Esophagus mucosa (tissue), 1 donor: Measurements from ENCODE around the gene RPS6KA3. TPM values are rescaled to one million over a fixed set of nuclear protein-coding genes. Genes with fewer than 3 reads are reported as not detected.
"Not testable (repeated sequence)": the region's sequence is repeated elsewhere in the genome, so short reads cannot be mapped to it uniquely, and the experiment has no call there.

Source experiments
- ATAC-seq: fragments of 200-7000 bp; cut with Tn5 transposase; one replicate; pipeline ENCODE4 v1.9.1; 2020
- total RNA-seq: library from RNA; stranded (reverse); gene quantifications from one replicate; pipeline ENCODE4 v1.2.4, GENCODE V29; 2023
- donor health status: DM: yes; HTN: yes; CAD: no.

The RPS6KA3 gene
- total RNA-seq, 1 donor from 2014 or later = 18.9 TPM

DNA sequence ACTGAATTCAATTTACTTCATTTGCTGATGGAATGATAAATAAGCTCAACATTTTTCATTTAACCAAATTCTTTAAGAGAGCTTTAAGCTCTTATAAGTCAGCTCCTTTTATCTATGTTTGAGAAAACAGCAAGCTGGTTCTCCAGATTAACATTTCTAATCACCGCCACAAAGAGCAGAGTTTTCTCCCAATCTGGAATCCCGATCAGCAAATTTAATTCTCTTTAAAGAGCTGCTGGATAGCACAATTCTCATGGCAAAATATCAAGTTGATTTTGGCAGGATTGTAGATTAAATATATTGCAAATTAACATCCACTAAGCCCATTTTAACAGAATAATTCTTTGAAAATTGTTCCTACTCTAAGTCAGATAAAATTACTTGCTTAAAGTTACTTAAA lies 48.8 kb downstream of the RPS6KA3 start:
- ATAC-seq = no peak

DNA sequence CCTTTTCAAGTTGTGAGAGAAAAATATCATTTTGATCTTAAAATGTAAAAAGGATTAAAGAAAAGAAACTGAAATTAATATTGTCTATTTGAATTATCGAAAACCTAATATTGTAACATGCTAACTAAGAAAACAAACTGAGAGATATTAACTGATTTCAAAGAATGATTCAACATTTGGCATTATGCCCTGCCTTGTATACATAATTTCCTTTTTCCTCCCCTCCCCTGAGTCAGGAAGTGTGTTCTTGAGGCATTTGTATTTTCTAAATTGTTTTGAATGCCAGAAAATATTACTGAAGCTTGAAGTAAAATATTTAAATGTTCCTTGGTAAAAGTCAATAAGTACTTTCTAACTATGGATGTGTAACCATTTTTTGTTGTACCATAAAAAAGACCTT lies 49.4 kb downstream of the RPS6KA3 start:
- ATAC-seq = no peak

DNA sequence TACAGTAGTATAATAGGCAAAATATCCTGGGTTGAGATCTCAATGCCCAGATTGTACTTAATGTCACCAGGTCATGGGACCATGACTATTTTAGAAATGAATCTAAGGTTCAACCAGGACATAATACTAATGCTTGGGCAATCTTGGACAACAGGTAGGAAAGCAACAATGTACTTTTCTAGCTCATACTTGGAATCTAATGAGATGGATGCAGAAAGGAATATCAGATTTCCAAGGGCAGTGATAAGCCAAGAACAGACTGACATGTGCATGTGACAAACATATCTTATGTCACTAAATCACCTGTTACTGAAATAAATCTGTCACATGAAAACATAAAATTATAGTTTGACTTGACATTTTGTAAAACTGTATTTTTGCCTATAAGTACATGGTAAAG lies 51.1 kb downstream of the RPS6KA3 start:
- no peak for ATAC-seq

DNA sequence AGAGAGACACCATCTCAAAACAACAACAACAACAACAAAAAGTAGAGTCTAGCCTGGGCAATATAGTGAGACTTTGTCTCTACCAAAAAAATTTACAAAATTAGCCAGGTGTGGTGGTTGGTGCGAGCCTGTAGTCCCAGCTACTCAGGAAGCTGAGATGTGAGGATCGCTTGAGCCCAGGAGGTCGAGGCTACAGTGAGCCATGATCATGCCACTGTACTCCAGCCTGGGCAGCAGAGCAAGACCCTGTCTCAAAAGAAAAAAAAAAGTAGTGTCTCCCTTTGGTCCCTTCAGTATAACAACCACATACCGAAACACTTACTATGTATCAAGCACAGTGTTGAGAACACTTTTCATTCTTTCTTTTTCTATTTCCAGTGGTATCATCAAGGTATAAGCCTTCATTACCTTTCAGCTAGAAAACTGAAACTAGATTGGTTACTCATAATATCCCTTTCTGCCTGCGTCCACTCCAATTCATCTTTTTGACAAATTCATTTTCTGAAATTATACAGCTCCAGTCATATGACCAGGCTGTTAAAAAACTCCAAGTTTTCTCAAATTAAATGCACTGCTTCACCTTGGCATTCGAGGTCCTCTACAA lies 54.1 kb downstream of the RPS6KA3 start:
- ATAC-seq = no peak

DNA sequence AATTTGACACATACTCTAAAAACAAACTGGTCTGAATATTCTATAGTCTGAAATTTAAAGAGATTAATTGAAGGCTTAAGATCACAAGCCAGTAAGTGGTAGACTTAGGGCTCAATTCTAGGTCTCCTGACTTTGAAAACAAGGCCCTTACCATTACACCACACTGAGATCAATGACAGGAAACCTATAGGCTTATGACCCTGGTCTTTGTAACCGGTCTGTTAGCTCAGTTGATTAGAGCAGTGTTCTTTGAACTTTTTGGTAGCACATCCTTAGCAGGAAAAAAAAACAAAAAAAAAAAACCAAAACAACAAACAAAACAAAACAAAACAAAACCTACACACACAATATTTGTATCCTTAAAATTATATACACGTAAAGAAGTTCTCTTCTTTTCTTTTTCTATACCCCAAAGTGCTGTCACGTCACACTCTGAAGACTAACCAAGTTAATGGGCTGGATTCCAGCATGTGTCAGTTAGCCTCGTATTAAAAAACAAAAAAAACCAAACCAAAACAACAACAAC lies 55.4 kb downstream of the RPS6KA3 start:
- no peak for ATAC-seq

DNA sequence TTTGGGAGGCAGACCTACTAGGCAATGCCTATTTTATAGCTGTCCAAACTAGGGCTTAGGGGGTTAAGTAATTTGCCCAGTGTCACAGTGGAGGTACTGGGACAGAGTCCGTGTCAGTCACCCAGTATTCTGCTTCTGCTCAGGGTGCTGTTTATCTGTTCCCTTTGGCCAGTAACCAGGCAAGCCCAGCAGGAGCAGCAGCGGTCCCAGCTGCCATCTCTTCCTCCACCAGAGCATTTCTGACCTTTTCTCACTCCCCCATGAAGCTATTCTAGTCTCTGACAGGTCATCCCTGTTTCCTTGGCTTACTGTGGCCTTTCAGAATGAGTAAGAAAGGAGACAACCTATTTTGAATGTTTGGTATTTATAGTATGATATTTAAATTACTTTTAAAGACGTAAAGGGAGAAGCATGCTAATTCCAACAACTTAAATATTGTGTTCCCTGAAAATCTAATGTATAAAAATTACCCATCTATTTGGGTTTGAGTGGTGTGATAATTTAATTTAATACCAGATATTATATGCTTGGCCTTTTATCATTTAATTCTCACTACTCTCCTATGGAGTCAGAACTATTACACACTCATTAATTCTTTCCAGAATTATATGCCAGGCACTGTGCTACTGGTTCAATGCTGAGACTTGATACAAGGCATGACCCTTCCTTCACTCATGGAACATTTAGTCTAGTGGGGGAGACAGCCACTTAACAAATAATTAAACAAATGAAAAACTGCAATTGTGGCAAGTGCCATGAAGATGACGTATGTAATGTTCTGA lies 60.6 kb downstream of the RPS6KA3 start:
- no peak for ATAC-seq

DNA sequence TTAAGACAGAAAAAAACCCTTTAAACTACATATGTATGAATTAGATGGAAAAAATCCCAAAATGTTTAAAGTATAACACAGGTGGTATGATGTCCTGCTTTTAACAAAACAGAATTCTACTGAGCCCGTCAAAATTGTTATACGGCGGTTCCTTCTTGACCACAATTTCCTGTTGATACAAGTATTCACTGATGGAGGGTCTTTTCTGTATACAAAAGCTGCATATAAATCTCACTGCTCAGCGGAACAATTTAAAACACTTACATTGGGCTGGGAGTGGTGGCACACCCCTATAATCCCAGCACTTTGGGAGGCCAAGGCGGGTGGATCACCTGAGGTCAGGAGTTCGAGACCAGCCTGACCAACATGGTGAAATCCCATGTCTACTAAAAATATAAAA lies 62.4 kb downstream of the RPS6KA3 start:
- ATAC-seq = no peak

DNA sequence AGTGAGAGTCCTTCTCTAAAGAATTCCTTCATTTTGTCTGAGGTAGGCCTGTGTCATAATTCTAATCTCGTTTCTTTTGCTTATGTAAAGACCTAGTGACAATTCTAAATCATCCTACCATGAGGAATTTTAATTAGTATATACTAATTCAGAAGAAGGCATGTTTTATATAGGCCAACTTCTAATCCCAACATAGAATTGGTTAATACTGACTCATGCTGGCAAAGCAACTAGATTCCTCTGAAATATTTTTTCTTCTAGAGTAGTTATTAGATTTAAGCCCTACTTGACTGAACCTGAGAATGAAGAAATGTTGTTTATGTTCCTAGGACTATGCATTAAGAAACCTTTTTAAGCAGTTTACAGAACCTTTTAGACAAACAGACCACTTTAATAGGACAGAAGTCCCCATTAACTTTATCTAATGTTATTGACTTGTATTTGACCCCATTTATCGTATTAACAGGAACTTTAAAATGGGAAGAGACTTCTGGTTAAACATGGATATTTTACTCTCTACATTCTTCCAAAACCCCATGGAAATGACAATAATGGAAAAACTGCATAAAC lies 69.0 kb downstream of the RPS6KA3 start:
- no peak for ATAC-seq

DNA sequence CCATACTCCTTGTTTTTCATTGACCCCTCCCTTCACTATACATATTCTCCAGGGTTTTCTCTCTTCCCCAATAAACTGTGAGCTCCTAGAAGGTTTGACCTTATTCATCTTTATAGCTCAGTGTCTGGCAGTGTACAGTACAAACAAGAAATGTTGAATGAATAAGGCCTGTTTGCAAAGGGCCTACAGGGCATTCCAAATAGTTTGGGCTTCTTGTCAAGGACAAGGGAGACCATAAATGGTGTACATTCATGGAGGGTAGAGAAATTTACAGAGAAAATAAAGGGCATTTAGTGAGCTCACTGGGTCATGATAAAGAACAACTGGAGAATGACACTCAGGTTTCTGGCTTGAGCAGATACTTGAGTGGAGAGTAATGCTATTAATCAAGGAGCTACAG lies 77.5 kb downstream of the RPS6KA3 start:
- no peak for ATAC-seq

DNA sequence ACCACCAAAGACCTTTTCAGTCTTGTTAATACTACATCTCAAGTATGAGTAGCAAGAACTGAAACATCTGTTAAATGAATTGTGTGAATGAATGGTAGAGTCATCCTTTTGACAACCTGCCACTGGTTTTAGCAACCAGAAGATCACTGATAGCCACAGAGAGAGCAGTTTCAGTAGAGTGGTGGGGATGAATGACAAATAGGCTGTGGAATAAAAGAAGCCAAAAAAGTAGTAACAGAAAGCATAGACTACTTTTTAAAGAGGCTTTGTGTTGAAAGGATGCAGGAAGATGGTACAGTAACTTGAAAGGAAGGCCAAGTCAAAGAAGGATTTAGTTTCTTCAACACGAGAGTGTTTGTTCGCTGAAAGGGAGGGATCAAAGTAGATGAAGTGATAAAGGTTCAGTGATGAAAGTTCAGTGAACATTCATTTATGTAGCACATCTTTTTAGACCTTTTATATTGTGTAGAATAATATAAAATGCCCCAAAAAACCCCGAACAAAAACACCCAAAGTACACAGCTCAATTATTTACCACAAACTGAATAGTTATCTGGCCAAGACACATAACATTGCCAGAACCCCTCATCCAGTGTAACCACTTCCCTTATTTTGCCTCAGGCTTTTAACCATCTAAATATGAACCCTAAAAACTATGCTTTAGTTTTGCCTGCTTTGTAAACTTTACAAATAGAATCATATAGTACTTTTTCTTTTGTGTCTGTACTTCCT lies 84.9 kb downstream of the RPS6KA3 start:
- ATAC-seq = no peak

DNA sequence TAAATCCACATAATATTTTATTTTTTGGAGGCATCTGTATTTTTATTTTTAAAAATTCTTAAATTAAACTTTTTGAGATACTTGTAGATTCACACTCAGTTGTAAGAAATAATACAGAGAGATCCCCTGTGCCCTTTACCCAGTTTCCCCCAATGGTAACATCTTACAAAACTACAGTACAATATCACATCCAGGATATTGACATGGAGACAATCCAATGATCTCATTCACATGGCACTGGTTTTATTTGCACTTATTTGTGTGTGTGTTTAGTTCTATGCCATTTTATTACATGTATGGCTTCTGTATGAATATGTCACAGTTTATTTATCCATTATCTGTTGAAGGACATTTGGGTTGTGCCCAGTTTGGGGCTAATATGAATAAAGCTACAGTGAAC lies 89.6 kb downstream of the RPS6KA3 start:
- no peak for ATAC-seq

DNA sequence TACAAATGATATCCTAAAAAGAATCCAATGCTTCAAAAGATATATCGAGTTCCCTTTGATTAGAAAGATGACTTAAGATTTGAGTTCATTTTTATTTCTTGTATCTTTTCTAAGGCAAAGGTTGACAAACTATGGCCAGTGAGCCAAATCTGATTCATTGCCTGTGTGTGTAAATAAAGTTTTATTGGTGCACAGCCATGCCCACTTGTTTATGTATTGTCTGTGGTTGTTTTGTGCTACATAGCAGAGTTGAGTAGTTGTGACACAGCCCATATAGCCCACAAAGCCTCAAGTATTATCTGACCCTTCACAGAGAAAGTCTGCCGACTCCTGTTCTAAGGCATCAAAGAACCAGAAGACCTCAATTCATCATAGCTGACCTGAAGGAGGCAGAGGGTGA lies 92.9 kb downstream of the RPS6KA3 start:
- no peak for ATAC-seq

DNA sequence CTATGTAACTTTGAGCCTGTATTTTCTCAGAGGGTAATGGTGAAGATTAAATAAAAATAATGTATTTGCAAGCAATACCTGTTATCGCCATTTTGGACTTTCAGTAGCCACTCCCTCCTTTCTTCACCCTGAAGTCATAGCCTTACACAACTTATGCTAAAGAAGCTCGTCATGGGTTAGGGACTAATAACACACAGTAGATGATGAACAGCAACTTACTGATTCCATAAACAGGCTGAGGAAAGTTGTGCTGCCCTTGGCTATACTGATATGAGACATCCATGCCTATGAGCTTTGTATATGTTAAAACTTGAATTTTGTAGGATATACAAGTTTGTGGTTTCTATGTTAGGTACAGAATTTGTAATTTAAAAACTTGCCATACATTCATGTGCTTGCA lies 93.4 kb downstream of the RPS6KA3 start:
- no peak for ATAC-seq

DNA sequence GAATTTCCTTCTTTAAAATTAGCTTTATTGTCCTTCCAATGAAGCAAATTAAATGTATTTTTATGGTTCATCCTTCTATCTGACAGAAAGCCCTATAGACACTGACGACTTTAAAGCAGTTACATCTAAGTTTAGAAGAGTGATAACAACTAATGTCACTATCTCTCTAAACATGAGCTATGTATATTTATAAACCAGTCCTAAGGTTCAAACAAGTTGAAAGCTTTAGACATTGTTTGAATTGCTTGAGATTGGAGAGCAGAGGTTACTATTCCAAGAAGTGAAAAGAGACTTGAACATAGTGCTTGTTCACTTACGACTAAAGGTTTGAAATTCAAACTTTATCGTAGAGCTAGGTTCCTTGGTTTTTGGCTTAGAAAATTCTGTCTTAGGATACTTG lies 94.8 kb downstream of the RPS6KA3 start:
- ATAC-seq = no peak

DNA sequence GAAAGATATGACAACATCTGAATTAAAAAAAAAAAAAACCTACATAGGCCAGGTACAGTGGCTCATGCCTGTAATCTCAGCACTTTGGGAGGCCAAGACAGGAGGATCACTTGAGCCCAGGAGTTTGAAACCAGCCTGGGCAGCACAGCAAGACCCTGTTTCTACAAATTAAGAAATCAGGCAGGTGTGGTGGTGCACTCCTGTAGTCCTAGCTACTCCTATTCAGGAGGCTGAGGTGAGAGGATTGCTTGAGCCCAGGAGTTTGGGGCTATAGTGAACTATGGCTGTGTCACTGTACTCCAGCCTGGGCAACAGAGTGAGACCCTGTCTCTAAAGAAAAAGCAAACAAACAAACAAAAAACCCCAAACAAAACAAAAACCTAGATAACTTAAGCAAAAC lies 104.2 kb downstream of the RPS6KA3 start:
- ATAC-seq = not testable (repeated sequence)

DNA sequence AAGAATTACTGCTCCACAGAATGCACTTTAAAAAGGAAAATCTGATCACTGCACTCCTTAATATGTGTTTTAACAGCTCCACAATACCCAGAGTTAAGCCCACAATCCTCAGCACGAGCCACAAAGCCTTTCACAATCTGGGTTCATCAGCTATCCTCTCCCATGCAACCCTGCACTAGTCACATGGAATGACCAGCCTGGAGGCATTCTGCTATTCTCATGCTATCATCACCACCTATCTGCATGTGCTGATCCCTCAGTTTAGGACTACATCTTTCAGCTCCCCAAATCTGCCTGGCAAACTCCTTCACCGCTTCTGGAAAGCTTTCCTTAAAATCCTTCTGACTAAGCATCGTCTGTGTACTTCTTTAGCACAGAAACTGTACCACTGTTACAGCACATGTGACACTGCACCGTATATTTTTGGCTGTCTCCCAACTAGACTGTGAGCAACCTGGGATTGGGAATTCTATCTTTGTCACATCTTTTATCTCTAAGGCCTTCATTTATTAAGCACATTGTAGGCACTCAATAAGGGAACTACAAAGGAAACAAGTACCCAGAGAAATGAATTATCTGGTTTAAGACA lies 106.8 kb downstream of the RPS6KA3 start:
- ATAC-seq = no peak

DNA sequence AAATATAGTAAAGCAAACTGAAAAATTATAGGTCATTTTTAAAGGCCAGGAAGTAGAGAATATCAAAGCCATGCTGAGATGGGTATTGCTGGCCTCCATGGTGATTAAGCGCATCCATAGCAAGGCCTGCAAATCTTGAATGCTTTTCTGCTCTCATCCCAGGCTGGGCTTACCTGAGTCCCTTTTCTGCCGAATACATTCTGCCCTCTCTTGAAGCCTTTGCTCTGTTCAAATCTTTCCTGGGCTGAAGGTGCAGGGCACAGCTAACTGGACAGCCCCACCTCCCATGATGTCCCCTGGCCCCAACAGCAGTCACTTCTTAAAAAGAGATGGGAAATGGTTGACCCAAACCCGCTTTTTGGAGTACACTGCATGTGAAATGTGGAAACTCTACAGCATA lies 115.0 kb downstream of the RPS6KA3 start:
- no peak for ATAC-seq

DNA sequence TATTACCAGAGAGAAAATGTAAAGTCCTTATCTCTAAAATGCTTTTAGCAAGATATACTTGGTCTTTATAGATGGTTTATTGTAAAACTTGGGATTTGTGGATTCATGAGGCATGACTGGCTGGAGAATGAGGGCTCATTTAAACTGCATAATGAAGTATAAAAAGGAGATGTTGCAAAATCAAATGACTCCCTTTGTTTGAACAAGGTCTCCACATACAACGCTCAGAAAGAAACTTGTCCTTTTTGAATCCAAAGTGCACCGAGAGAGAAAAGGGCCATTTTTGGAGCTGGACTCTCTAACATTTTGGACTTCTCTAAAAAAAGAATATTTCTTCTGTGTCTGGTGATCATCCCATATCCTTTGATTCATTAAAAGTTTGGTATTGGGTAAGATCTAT lies 117.4 kb downstream of the RPS6KA3 start:
- no peak for ATAC-seq

DNA sequence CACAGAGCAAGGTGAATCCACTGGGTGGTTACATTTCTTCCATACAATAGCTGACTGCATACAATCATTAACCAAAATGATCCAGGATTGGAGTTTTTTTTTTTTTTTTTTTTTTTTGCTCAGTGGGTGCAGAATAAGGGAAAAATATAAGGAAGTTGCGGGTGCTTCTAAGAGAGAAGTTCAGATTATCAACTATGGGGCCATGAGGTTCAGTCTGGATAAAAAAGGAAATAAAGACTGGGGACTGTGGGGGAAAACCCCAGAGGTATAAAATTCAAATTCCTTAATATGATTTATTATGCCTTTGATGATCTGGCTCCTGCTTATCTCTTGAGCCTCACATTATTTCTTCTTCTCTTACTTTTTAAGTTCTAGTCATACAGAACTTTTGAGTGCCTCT lies 119.1 kb downstream of the RPS6KA3 start:
- ATAC-seq = no peak

DNA sequence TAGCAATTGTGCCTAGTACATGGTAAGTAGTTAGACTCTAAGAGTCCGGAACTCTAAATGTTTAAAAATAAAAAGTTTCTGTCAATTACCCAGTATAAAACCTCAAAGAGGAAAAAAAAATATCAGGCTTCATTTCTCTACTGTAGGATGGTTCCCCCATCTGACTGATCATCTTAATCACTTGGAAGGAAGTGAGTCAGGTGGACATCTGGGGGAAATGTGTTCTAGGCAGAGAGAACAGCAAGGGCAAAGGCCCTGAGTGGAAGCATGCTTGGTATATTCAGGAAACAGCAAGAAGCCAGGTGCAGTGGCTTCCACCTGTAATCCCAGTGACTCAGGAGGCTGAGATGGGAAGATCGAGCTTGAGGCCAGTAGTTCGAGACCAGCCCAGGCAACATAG lies 122.2 kb downstream of the RPS6KA3 start:
- ATAC-seq = no peak

DNA sequence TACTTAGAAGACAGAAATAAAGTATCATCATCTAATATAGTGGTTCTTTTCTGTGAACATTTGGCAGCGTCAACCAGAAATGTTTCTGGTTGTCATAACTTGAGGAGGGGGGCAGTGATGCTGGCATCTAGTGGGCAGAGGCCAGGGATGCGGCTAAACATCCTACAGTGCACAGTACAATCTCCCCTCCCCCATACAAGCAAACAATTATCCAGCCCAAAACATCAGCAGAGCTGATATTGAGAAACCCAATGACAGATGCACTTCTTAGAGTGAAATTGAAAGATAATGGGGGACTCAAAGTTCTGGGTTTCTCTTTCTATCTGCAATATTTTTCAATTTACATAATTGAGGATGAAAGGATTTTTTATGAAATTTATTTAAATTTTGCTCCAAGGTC lies 123.1 kb downstream of the RPS6KA3 start:
- no peak for ATAC-seq

DNA sequence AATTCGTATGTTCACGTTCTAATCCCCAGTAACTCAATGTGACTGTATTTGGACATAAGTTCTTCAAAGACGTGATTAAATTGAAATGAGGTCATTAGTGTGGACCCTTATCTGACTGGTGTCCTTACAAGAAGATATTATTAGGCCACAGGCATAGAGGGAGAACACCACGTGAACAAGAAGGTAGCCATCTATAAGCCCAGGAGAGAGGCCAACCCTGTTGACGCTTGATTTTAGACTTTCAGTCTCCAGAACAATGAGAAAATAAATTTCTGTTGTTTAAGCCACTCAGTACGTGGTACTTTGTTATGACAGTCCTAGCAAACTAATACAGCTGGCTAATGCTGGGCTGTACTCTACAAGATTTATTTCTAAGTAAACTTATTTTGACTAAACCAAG lies 123.6 kb downstream of the RPS6KA3 start:
- ATAC-seq = no peak
